ENCODE data around the gene C11orf91.
"Not testable (repeated sequence)": the region's sequence is repeated elsewhere in the genome, so short reads cannot be mapped to it uniquely, and the experiment has no call there.

The C11orf91 gene

DNA sequence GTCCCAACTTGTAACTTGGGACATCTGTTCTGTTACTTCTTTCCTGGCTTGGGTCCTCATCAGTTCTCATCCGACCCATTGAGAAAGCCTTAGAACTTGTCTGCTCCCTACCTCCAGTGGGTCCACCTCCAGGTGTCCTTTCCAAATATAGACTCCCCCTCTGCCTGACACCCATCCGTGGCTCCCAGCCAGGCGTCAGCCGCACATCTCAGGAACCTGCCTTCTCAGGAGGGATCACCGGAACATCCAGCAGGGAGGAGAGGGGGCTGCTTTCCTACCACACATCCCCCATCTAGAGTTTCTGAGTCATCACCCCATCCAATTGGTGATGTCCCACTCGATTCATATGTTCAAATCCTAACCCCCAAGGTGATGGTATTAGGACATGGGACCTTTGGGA lies 36.5 kb downstream of the C11orf91 start:
- Histone ChIP-seq H3K9me3 (ENCODE audit: severe bottlenecking) (no peaks in the 10 kb centered on the region), H3K36me3 (no peaks in the 10 kb centered on the region), H3K27ac (no peak overlapping the region), H3K4me3 (ENCODE audit: low read depth, low read length) (no peak overlapping the region), H3K27me3 (ENCODE audit: insufficient read depth, low read depth, severe bottlenecking) (no peaks in the 10 kb centered on the region)
- TF ChIP-seq, protein P1, sequence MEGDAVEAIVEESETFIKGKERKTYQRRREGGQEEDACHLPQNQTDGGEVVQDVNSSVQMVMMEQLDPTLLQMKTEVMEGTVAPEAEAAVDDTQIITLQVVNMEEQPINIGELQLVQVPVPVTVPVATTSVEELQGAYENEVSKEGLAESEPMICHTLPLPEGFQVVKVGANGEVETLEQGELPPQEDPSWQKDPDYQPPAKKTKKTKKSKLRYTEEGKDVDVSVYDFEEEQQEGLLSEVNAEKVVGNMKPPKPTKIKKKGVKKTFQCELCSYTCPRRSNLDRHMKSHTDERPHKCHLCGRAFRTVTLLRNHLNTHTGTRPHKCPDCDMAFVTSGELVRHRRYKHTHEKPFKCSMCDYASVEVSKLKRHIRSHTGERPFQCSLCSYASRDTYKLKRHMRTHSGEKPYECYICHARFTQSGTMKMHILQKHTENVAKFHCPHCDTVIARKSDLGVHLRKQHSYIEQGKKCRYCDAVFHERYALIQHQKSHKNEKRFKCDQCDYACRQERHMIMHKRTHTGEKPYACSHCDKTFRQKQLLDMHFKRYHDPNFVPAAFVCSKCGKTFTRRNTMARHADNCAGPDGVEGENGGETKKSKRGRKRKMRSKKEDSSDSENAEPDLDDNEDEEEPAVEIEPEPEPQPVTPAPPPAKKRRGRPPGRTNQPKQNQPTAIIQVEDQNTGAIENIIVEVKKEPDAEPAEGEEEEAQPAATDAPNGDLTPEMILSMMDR (IDR thresholded peaks at IDR 0.05; ENCODE audit: low read depth, low read length), result no peak
- no peak for DNase-seq

DNA sequence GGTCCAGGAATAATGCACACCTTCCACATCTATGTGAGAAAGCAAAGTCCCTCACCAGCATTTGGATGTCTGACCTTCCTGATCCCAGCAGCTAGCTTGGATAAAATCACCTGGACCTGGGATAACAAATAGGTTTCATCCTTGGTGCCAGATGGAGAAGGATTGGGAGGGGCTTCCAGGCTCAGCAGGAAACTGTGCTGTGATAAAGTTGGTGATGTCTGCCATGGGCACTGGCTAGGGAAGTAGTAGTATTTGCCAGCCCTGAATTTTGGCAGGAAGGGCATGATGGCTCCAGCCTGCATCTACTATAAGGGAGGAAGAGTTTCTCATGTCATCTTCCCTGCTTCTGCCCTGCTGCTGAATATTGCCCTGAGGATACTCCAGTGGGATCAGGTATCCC lies 37.5 kb downstream of the C11orf91 start:
- Histone ChIP-seq H3K27ac (no peak overlapping the region), H3K27me3 (ENCODE audit: insufficient read depth, low read depth, severe bottlenecking) (no peaks in the 10 kb centered on the region), H3K9me3 (ENCODE audit: severe bottlenecking) (no peaks in the 10 kb centered on the region), H3K4me3 (ENCODE audit: low read depth, low read length) (no peak overlapping the region), H3K36me3 (no peaks in the 10 kb centered on the region)
- DNase-seq, result no peak
- TF ChIP-seq, protein P1 (IDR thresholded peaks at IDR 0.05; ENCODE audit: low read depth, low read length), result no peak

DNA sequence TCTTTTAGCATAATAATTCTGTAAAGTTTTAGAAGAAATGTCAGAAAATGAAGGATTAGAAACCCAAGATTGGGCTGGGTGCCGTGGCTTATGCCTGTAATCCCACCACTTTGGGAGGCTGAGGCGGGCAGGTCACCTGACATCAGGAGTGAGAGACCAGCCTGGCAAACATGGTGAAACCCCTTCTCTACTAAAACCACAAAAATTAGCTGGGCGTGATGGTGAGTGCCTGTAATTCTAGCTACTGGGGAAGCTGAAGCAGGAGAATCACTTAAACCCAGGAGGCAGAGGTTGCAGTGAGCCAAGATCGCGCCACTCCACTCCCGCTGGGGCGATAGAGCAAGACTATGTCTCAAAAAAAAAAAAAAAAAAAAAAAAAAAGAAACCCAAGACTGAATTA lies 39.1 kb downstream of the C11orf91 start:
- not testable (repeated sequence) for H3K27me3 ChIP-seq (ENCODE audit: insufficient read depth, low read depth, severe bottlenecking); H3K9me3 ChIP-seq (ENCODE audit: severe bottlenecking); H3K27ac ChIP-seq; H3K4me3 ChIP-seq (ENCODE audit: low read depth, low read length); H3K36me3 ChIP-seq; DNase-seq

DNA sequence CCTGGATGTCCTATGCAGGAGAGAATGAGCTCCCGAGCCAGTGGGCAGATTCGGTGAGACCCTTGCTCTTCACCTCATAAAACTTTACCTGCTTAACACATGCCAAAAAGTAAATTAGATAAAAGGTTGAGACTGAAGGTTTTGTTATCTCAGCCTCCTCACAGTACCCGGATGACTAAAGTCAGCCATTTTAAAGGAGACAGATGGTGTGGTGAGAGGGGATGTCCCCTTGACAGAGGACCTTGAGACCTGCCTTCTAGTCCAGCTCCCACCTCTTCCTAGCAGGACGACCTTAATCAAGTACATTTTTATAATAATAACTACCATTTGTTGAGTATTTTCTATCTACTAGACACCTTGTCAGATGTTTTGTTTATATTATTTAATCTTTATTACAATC lies 39.7 kb downstream of the C11orf91 start:
- H3K27me3 ChIP-seq (ENCODE audit: insufficient read depth, low read depth, severe bottlenecking), result no peaks in the 10 kb centered on the region
- H3K27ac ChIP-seq, result no peak overlapping the region
- no peak for DNase-seq
- H3K9me3 ChIP-seq (ENCODE audit: severe bottlenecking), result no peaks in the 10 kb centered on the region
- no peak overlapping the region for H3K4me3 ChIP-seq (ENCODE audit: low read depth, low read length)
- TF ChIP-seq, protein P1 (IDR thresholded peaks at IDR 0.05; ENCODE audit: low read depth, low read length), result no peak
- no peaks in the 10 kb centered on the region for H3K36me3 ChIP-seq

DNA sequence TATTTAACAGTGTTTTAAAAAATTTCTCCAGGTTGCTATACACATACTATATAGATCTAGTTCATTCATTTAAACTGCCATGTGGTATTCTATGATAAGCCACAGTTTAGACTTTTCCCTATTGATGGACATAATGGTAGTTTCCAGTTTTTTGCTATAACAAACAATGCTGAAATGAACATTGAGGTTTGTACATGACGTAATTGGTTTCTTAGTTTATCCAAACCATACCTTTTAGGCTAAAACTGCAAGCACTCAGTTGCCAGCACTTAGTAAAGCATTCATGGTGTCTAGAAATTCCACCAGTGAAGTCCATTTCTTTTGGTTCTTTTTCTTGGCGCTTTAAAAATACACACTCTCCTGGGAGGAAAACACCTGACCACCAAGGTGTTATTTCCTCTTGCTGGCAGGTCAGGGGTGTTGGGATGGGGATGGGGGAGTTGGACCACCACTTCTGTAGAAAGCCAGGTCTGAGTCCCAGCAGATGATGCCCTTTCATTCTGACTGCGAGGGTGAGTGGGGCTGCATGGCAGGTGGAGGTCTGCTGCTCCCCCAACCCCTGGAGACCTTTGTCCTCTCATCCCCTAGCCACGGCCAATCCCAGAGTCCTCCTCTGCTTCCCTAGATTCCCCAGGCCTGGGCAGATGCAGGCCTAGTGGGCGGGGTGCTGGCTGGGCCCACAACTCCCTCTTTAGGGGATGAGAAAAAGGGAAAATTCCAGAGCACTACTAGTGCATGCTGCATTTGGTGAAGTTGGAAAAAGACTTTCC lies 41.1 kb downstream of the C11orf91 start:
- Histone ChIP-seq H3K9me3 (ENCODE audit: severe bottlenecking) (no peaks in the 10 kb centered on the region), H3K4me3 (ENCODE audit: low read depth, low read length) (no peak overlapping the region), H3K27me3 (ENCODE audit: insufficient read depth, low read depth, severe bottlenecking) (no peaks in the 10 kb centered on the region), H3K27ac (no peak overlapping the region), H3K36me3 (no peaks in the 10 kb centered on the region)
- DNase-seq, result no peak
- TF ChIP-seq, protein P1 (IDR thresholded peaks at IDR 0.05; ENCODE audit: low read depth, low read length), result no peak

DNA sequence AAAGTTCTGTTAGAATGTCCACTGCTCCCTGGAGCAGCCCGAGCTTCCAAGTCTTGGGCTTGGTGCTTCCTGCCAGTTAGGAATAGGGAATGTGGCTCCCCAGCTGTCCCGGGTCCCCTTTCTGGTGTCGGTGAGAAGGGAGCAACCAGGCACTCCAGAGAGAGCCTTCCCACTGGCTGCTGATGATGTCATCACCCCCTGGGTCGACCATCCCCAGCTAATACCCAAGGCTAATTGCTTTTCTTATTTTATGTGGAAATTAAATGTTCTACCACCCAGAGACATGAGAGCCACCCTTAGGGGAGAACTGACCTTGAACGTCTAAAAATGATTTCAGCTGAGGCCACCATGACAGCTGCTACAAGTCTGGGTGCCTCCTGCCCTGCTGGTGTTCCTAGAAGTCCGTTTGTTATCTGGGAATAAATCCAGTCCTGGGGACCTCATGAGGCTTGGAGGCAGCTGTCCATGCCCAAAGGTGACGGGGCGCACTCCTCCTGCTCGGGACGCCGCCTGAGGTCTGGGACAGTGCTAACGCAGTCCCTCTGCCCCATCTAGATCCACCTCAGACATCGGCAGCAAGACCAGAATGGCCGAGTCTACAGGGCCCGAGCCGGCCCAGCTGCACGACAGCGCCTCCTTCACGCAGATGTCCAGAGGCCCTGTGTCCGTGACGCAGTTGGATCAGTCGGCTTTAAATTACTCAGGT lies 42.3 kb downstream of the C11orf91 start:
- H3K36me3 ChIP-seq, result no peaks in the 10 kb centered on the region
- no peaks in the 10 kb centered on the region for H3K27me3 ChIP-seq (ENCODE audit: insufficient read depth, low read depth, severe bottlenecking)
- H3K27ac ChIP-seq, result no peak overlapping the region
- DNase-seq, result no peak
- H3K9me3 ChIP-seq (ENCODE audit: severe bottlenecking), result no peaks in the 10 kb centered on the region
- H3K4me3 ChIP-seq (ENCODE audit: low read depth, low read length), result no peak overlapping the region
- TF ChIP-seq, protein P1 (IDR thresholded peaks at IDR 0.05; ENCODE audit: low read depth, low read length), result no peak

Measured in WERI-Rb-1 (cell line).